Pancreas (tissue), 10 donors: ENCODE results near the gene MRPS16. TPM values are rescaled to one million over a fixed set of nuclear protein-coding genes. Genes with fewer than 3 reads are reported as not detected.

Source experiments
- ATAC-seq, 4 donors: fragments of 200-7000 bp; cut with Tn5 transposase; one replicate each; pipeline versions ENCODE4 v1.8.0 to v1.9.1; 2020; ENCODE audit warnings: mild to moderate bottlenecking in 4 of 4, moderate library complexity in 4 of 4
- DNase-seq, 6 donors: peaks; one replicate each; pipeline ENCODE4 v3.0.0-alpha.2; 2020
- FAIRE-seq: peaks from 2 replicates; lab custom pipeline; 2012; peaks lifted over from hg19 to GRCh38; lab: Jason Lieb, UNC
- H3K27ac ChIP-seq, 4 donors: fragments of 200-600 bp; sonication (generic); 1 replicate in 3 of 4; 2 replicates in 1 of 4; pipeline versions ENCODE4 v1.5.0 to v1.8.0; 2020
- H3K27me3 ChIP-seq, 4 donors: fragments of 200-600 bp; one replicate each; pipeline ENCODE4 v1.8.0; 2021
- H3K36me3 ChIP-seq, 3 donors: fragments of 200-600 bp; sonication (generic) in 1 of 3; one replicate each; pipeline versions ENCODE4 v1.5.0 to v1.8.0; 2020 to 2021
- H3K4me1 ChIP-seq, 3 donors: fragments of 200-600 bp; one replicate each; pipeline ENCODE4 v1.8.0; 2021
- H3K4me3 ChIP-seq, 4 donors: fragments of 200-600 bp; sonication (generic) in 2 of 4; one replicate each; pipeline versions ENCODE4 v1.5.0 to v1.8.0; 2020 to 2021
- H3K9me3 ChIP-seq, 4 donors: fragments of 200-600 bp; one replicate each; pipeline ENCODE4 v1.8.0; 2021
- WGBS, 2 donors: extraction: QIAGEN DNeasy Blood & Tissue Kit; methylation state at CpG; one replicate each; pipeline ENCODE4 v1.1.7; 2013; 5-methylcytosine and 5-hydroxymethylcytosine counted together
- intact Hi-C, 3 donors: fragments of 100-400 bp; cut with DNase I; formaldehyde crosslinking; loops; one replicate each; pipeline versions ENCODE4 v1.11.1 to v1.14.2; 2022
- polyA plus RNA-seq, 2 donors: library from polyadenylated mRNA; stranded (reverse); fragments of 200-250 nt; gene quantifications; one replicate each; pipeline ENCODE4 v1.2.3, GENCODE V29; 2013
- total RNA-seq, 6 donors: library from RNA; stranded (reverse); fragmentation: NEBNext Ultra II Directional in 4 of 6; extraction: Animal tissue kit (Norgen Biotek cat#: 25700) in 4 of 6; gene quantifications; one replicate each; pipeline versions ENCODE4 v1.2.1 to v1.2.4, GENCODE V29; 2021 to 2023
- TF ChIP-seq, protein P1 (sequence below), 4 donors: fragments of 200-600 bp; sonication (generic) in 3 of 4; IDR thresholded peaks; one replicate each; pipeline versions ENCODE4 v1.5.0 to v1.8.0; 2021; ENCODE audit warnings: antibody characterized with exemption in 4 of 4
- donor health status: healthy with polysubstance abuse.
- donor health status: DM: no; HTN: no; CAD: no; lungs with moderate emphysema.
- donor health status: DM: no; HTN: no; CAD: no.
- donor health status: control.
- donor health status: control.
- donor health status: Bipolar disorder and iron deficiency.
- donor health status: DM: yes; HTN: yes; CAD: no.
- donor health status: DM: no; HTN: no; CAD: no.
- donor health status: DM: no; HTN: no; CAD: no.
- donor health status: DM: yes; HTN: yes; CAD: no.

The MRPS16 gene
- total and polyA plus RNA-seq, 8 donors: 24.1 to 46.0 (median 38.5) TPM

GRCh38 chr10:73205890-73206289 lies 46.6 kb downstream of the MRPS16 start:
- WGBS, 2 donors: 95 to 100% methylated on average over 1 of the region's 1 CpG
- intact Hi-C loops: no loop called here
- TF ChIP-seq, protein P1, sequence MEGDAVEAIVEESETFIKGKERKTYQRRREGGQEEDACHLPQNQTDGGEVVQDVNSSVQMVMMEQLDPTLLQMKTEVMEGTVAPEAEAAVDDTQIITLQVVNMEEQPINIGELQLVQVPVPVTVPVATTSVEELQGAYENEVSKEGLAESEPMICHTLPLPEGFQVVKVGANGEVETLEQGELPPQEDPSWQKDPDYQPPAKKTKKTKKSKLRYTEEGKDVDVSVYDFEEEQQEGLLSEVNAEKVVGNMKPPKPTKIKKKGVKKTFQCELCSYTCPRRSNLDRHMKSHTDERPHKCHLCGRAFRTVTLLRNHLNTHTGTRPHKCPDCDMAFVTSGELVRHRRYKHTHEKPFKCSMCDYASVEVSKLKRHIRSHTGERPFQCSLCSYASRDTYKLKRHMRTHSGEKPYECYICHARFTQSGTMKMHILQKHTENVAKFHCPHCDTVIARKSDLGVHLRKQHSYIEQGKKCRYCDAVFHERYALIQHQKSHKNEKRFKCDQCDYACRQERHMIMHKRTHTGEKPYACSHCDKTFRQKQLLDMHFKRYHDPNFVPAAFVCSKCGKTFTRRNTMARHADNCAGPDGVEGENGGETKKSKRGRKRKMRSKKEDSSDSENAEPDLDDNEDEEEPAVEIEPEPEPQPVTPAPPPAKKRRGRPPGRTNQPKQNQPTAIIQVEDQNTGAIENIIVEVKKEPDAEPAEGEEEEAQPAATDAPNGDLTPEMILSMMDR (IDR thresholded peaks at IDR 0.05): no peak
- ATAC-seq: no peak
- H3K36me3 ChIP-seq: no peaks in the 10 kb centered on the region
- H3K27me3 ChIP-seq: no peaks in the 10 kb centered on the region
- H3K4me1 ChIP-seq: no peaks in the 10 kb centered on the region
- H3K4me3 ChIP-seq: no peak overlapping the region
- no peak for DNase-seq
- H3K27ac ChIP-seq: no peak overlapping the region
- no peaks in the 10 kb centered on the region for H3K9me3 ChIP-seq
- FAIRE-seq: no peak

GRCh38 chr10:73205081-73205480 lies 47.4 kb downstream of the MRPS16 start:
- DNase-seq (no peak), ATAC-seq (no peak), FAIRE-seq (no peak)
- H3K4me3 ChIP-seq: no peak overlapping the region
- no peaks in the 10 kb centered on the region for H3K27me3 ChIP-seq
- H3K36me3 ChIP-seq: no peaks in the 10 kb centered on the region
- TF ChIP-seq, protein P1 (IDR thresholded peaks at IDR 0.05): no peak
- intact Hi-C loops: no loop called here
- 82 to 87% methylated on average over 3 of the region's 3 CpGs for WGBS, 2 donors
- no peaks in the 10 kb centered on the region for H3K4me1 ChIP-seq
- H3K9me3 ChIP-seq: no peaks in the 10 kb centered on the region
- H3K27ac ChIP-seq: no peak overlapping the region

Other genes starting within 250 kb of the MRPS16 start
- gene P4HA1, start 155.8 kb downstream of the MRPS16 start, total RNA-seq: 10 to 100 TPM in 3 of 6 donors, 1 to 10 TPM in 3; 8.6 to 26.1 (median 11.8) TPM
- gene P4HA1, start 155.8 kb downstream of the MRPS16 start, polyA plus RNA-seq: 1 to 10 TPM; 3.8 to 7.0 TPM
- 1 to 10 TPM in 5 of 6 donors, under 1 TPM in 1; 0.95 to 1.8 (median 1.2) TPM for gene NUDT13, start 142.2 kb downstream of the MRPS16 start, total RNA-seq
- gene NUDT13, start 142.2 kb downstream of the MRPS16 start, polyA plus RNA-seq: 1 to 10 TPM; 1.8 to 2.4 TPM
- 10 to 100 TPM in 3 of 6 donors, 1 to 10 TPM in 3; 7.3 to 12.2 (median 9.7) TPM for gene ECD, start 84.6 kb downstream of the MRPS16 start, total RNA-seq
- 1 to 10 TPM; 4.0 to 9.5 TPM for gene ECD, start 84.6 kb downstream of the MRPS16 start, polyA plus RNA-seq
- gene FAM149B1, start 84.5 kb downstream of the MRPS16 start, total RNA-seq: 10 to 100 TPM in 2 of 6 donors, 1 to 10 TPM in 4; 6.6 to 15.8 (median 7.4) TPM
- gene FAM149B1, start 84.5 kb downstream of the MRPS16 start, polyA plus RNA-seq: 10 to 100 TPM; 10.1 TPM
- gene DNAJC9, start 5.4 kb downstream of the MRPS16 start, total RNA-seq: 1 to 10 TPM; 3.7 to 6.7 (median 4.9) TPM
- 1 to 10 TPM; 4.9 to 8.5 TPM for gene DNAJC9, start 5.4 kb downstream of the MRPS16 start, polyA plus RNA-seq
- gene CFAP70, start 106.2 kb upstream of the MRPS16 start, total RNA-seq: 1 to 10 TPM; 1.3 to 4.9 (median 2.9) TPM
- 10 to 100 TPM in 1 of 2 donors, 1 to 10 TPM in 1; 10.0 to 28.8 TPM for gene CFAP70, start 106.2 kb upstream of the MRPS16 start, polyA plus RNA-seq
- 10 to 100 TPM; 31.0 to 59.5 (median 45.4) TPM for gene ANXA7, start 161.4 kb upstream of the MRPS16 start, total RNA-seq
- gene ANXA7, start 161.4 kb upstream of the MRPS16 start, polyA plus RNA-seq: 10 to 100 TPM; 21.6 to 58.5 TPM
- 1 to 10 TPM in 3 of 6 donors, under 1 TPM in 3; 0.28 to 1.3 (median 1.0) TPM for gene MSS51, start 180.9 kb upstream of the MRPS16 start, total RNA-seq
- 1 to 10 TPM; 2.0 to 2.6 TPM for gene MSS51, start 180.9 kb upstream of the MRPS16 start, polyA plus RNA-seq
- gene PPP3CB, start 243.4 kb upstream of the MRPS16 start, total RNA-seq: 10 to 100 TPM; 13.6 to 25.2 (median 17.6) TPM
- gene PPP3CB, start 243.4 kb upstream of the MRPS16 start, polyA plus RNA-seq: 10 to 100 TPM; 18.6 to 29.9 TPM